Right atrium auricular region (tissue), 2 donors: ENCODE data around the gene SELENOO. TPM values are rescaled to one million over a fixed set of nuclear protein-coding genes. Genes with fewer than 3 reads are reported as not detected.

Source experiments
- DNase-seq: peaks from one replicate; pipeline ENCODE4 v3.0.0-alpha.2; 2019; ENCODE audit warnings: low spot score
- H3K27ac ChIP-seq, 2 donors: fragments of 200-600 bp; sonication (generic); 1 replicate in 1 of 2; 2 replicates in 1 of 2; pipeline ENCODE4 v1.5.1; 2016 to 2019
- H3K27me3 ChIP-seq, 2 donors: fragments of 200-600 bp; sonication (generic); one replicate each; pipeline versions ENCODE4 v1.5.1 to v1.6.0; 2017 to 2019
- H3K36me3 ChIP-seq: fragments of 200-600 bp; sonication (generic); one replicate; pipeline ENCODE4 v1.5.1; 2016
- H3K4me1 ChIP-seq, 2 donors: fragments of 200-600 bp; sonication (generic); one replicate each; pipeline versions ENCODE4 v1.5.1 to v1.6.0; 2017 to 2019
- H3K4me3 ChIP-seq, 2 donors: fragments of 200-600 bp; sonication (generic); 1 replicate in 1 of 2; 2 replicates in 1 of 2; pipeline ENCODE4 v1.5.1; 2017 to 2019; ENCODE audit warnings: mild to moderate bottlenecking in 1 of 2, moderate library complexity in 1 of 2
- H3K9me3 ChIP-seq, 2 donors: fragments of 200-600 bp; sonication (generic); one replicate each; pipeline ENCODE4 v1.5.1; 2019
- total RNA-seq, 2 donors: library from RNA; depleted of rRNA; stranded (reverse); fragments of >200 nt; gene quantifications; one replicate each; pipeline ENCODE4 v1.1.0, GENCODE V29; 2016
- TF ChIP-seq, protein P1 (sequence below), 2 donors: fragments of 200-600 bp; sonication (generic); IDR thresholded peaks; one replicate each; pipeline ENCODE4 v1.5.1; 2019; ENCODE audit warnings: antibody characterized with exemption in 2 of 2

Gene SELENOO
- total RNA-seq, 2 donors from 2014 or later, result 18.0 to 20.0 TPM

DNA sequence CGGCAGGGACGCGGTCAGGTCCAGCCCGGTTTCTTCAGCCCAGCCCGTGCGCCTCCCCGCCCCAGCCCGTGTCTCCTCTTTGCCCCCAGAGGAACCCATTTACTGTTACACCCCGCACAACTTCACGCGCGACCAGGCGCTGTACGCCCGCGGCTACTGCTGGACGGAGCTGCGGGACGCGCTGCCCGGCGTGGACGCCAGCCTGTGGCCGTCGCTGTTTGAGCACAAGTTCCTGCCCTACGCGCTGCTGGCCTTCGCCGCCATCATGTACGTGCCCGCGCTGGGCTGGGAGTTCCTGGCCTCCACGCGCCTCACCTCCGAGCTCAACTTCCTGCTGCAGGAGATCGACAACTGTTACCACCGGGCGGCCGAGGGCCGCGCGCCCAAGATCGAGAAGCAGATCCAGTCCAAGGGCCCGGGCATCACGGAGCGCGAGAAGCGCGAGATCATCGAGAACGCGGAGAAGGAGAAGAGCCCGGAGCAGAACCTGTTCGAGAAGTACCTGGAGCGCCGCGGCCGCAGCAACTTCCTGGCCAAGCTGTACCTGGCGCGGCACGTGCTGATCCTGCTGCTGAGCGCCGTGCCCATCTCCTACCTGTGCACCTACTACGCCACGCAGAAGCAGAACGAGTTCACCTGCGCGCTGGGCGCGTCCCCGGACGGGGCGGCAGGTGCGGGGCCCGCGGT, 23.8 kb upstream of the SELENOO start:
- TF ChIP-seq, protein P1, sequence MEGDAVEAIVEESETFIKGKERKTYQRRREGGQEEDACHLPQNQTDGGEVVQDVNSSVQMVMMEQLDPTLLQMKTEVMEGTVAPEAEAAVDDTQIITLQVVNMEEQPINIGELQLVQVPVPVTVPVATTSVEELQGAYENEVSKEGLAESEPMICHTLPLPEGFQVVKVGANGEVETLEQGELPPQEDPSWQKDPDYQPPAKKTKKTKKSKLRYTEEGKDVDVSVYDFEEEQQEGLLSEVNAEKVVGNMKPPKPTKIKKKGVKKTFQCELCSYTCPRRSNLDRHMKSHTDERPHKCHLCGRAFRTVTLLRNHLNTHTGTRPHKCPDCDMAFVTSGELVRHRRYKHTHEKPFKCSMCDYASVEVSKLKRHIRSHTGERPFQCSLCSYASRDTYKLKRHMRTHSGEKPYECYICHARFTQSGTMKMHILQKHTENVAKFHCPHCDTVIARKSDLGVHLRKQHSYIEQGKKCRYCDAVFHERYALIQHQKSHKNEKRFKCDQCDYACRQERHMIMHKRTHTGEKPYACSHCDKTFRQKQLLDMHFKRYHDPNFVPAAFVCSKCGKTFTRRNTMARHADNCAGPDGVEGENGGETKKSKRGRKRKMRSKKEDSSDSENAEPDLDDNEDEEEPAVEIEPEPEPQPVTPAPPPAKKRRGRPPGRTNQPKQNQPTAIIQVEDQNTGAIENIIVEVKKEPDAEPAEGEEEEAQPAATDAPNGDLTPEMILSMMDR (IDR thresholded peaks at IDR 0.05), result no peak
- H3K36me3 ChIP-seq, result no peaks in the 10 kb centered on the region
- H3K4me1 ChIP-seq, result peaks cover 0 to 7% of the 10 kb centered on the region in 2 donors
- no peak for DNase-seq
- no peaks in the 10 kb centered on the region for H3K9me3 ChIP-seq
- no peaks in the 10 kb centered on the region for H3K27me3 ChIP-seq
- no peak overlapping the region for H3K4me3 ChIP-seq
- H3K27ac ChIP-seq, result no peak overlapping the region

DNA sequence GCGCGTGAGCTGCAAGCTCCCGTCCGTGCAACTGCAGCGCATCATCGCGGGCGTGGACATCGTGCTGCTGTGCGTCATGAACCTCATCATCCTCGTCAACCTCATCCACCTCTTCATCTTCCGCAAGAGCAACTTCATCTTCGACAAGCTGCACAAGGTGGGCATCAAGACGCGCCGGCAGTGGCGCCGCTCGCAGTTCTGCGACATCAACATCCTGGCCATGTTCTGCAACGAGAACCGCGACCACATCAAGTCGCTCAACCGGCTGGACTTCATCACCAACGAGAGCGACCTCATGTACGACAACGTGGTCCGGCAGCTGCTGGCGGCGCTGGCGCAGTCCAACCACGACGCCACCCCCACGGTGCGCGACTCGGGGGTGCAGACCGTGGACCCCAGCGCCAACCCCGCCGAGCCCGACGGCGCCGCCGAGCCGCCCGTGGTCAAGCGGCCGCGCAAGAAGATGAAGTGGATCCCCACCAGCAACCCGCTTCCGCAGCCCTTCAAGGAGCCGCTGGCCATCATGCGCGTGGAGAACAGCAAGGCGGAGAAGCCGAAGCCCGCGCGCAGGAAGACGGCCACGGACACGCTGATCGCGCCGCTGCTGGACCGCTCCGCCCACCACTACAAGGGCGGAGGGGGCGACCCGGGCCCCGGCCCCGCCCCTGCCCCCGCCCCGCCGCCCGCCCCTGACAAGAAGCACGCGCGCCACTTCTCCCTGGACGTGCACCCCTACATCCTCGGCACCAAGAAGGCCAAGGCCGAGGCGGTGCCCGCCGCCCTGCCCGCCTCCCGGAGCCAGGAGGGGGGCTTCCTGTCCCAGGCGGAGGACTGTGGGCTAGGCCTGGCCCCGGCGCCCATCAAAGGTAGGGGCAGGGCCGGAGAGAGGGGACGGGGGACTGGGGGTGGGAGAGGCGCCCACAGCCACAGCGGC, 23.0 kb upstream of the SELENOO start:
- Histone ChIP-seq H3K4me1 (peaks cover 0 to 9% of the 10 kb centered on the region in 2 donors), H3K4me3 (no peak overlapping the region), H3K27ac (no peak overlapping the region), H3K36me3 (no peaks in the 10 kb centered on the region), H3K9me3 (no peaks in the 10 kb centered on the region), H3K27me3 (no peaks in the 10 kb centered on the region)
- no peak for DNase-seq
- TF ChIP-seq, protein P1 (IDR thresholded peaks at IDR 0.05), result no peak

DNA sequence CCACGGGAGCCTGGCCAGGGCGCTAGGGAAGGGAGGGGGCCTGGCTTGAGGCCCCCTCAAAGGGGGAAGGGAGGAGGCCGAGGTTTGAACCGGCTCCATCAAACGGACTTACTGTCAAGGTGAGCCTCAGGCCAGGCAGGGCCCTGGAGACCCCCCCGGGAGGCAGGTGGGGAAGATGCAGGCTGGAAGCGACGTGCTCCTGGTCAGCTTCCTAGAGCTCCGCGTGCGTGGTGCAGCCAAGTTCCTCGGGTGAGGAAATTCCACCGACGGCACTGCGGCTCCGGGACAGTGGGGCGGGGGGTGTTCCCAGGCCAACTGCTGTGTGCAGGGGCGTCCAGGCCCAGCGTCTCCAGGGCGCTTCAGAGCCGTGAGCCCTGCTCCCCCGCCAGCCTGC, 22.3 kb upstream of the SELENOO start:
- TF ChIP-seq, protein P1 (IDR thresholded peaks at IDR 0.05), result no peak
- no peak overlapping the region for H3K27ac ChIP-seq
- no peak for DNase-seq
- H3K4me1 ChIP-seq, result peaks cover 0 to 16% of the 10 kb centered on the region in 2 donors
- no peaks in the 10 kb centered on the region for H3K9me3 ChIP-seq
- no peaks in the 10 kb centered on the region for H3K27me3 ChIP-seq
- no peak overlapping the region for H3K4me3 ChIP-seq
- no peaks in the 10 kb centered on the region for H3K36me3 ChIP-seq

DNA sequence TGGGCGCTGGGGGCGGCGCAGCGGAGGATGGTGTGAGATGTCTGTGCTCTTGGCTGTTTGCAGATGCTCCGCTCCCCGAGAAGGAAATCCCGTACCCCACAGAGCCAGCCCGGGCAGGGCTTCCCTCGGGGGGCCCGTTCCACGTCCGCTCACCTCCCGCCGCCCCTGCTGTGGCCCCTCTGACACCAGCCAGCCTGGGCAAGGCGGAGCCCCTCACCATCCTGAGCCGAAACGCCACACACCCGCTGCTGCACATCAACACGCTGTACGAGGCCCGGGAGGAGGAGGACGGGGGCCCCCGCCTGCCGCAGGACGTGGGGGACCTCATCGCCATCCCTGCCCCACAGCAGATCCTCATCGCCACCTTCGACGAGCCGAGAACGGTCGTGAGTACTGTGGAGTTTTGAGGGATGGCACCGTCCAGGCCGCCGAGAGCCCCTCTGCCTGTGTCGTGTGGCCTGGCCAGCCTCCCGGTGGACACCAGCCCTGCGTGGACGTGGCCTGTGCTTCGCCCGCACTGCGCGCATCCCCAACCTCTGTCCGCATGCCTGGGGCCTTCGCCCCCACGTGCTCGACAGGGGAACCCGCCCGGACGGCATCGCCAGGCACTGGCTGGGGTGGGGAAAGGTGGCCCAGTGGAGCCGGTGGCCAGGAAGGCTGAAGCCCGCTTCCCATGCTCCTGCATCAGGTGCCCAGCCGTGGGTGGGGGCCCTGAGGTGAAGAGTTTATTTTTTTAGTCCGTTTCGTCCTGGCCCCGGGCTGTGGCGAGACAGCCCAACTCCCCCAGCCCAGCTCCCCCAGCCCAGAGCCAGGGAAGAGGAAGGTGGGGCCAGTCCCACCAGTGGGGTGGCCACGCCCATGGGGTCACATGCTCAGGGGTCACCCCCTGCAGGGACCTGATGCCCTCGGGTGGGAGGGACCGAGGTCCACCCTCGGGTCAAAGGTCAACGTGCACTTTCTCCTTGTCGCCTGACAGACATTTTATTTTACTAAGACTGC, 21.6 kb upstream of the SELENOO start:
- peaks cover 0 to 23% of the 10 kb centered on the region in 2 donors for H3K4me1 ChIP-seq
- no peak for DNase-seq
- no peak overlapping the region for H3K27ac ChIP-seq
- H3K9me3 ChIP-seq, result no peaks in the 10 kb centered on the region
- H3K36me3 ChIP-seq, result no peaks in the 10 kb centered on the region
- TF ChIP-seq, protein P1 (IDR thresholded peaks at IDR 0.05), result no peak
- no peaks in the 10 kb centered on the region for H3K27me3 ChIP-seq
- no peak overlapping the region for H3K4me3 ChIP-seq

DNA sequence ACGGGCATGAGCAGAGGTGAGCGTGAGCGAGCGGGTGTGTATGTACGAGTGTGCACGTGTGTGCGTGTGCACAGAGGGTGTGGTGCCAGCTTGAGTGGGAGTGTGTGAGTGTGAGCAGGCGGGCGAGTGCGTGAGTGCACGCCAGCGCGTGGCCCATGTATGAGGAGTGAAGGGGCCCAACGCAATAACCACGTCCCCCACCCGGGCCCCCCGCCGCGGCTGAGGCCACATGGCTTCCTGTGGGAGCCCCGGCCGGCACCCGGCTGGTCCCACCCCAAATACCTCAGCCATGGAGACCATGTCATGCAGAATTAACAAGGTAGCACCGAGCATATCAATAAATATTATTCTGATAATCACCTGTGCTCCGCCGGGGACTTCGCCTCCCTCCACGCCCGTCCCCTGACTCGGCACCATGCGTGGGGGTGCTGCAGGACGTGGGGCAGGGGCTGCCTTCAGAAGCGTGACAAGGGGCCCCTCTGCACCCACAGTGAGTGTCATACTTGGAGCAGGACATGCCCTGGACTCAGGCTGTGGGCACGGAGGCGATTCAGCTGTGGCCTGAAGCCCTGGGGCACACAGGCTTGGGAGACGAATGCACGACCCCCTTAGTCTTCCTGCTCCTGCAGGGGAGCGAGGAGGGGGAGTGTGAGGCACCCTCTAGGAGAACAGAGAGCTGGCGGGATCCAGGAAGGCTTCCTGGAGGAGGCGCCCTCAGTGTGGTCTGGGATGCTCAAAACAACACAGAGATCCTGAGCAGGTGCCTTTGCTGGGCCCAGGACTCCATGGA, 20.7 kb upstream of the SELENOO start:
- no peaks in the 10 kb centered on the region for H3K9me3 ChIP-seq
- peaks cover 0 to 32% of the 10 kb centered on the region in 2 donors for H3K4me1 ChIP-seq
- no peak overlapping the region for H3K27ac ChIP-seq
- H3K36me3 ChIP-seq, result no peaks in the 10 kb centered on the region
- TF ChIP-seq, protein P1 (IDR thresholded peaks at IDR 0.05), result no peak
- no peak for DNase-seq
- H3K4me3 ChIP-seq, result no peak overlapping the region
- no peaks in the 10 kb centered on the region for H3K27me3 ChIP-seq
